ENCODE results near the gene PAFAH1B2.
A peak's percentile ranks its signal among the peaks of the same experiment; 100 is the strongest.

The PAFAH1B2 gene

DNA sequence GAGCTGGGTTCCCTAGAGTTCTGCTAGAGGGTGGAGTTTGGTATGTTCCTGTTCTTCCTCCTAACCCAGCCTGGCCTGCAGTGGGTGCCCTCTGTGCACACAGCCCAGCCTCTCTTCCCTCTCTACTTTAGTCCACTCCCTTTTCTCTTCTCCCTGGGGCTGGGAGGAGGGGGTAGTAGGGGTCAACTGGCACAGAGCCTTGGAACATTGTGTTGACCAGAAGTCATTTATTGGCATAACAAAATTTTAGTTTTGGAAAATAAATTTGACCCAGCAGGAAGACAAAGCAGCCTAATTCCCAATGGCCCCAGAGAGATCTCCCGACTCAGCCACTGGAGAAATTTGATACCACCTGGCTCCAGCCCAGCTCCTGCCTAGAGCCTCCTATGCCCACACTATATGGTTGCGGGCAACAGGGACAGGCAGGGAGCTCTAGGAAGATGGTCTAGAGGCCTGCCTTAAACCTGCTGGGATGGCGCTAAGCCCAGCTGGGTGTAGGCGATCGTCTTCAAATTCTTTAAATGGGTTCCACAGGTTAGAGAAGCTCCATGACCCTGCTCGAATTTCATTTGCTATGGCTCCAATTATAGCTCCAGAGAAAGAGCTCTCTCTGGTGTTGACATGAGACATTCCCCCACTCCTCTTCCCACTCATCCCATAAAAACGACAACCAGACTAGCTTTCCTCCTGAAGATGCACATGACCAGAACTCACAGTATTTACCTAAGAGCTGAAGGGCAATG lies 77.9 kb downstream of the PAFAH1B2 start:
- peak; percentile 79 for DNase-seq (ENCODE audit: low read depth)

DNA sequence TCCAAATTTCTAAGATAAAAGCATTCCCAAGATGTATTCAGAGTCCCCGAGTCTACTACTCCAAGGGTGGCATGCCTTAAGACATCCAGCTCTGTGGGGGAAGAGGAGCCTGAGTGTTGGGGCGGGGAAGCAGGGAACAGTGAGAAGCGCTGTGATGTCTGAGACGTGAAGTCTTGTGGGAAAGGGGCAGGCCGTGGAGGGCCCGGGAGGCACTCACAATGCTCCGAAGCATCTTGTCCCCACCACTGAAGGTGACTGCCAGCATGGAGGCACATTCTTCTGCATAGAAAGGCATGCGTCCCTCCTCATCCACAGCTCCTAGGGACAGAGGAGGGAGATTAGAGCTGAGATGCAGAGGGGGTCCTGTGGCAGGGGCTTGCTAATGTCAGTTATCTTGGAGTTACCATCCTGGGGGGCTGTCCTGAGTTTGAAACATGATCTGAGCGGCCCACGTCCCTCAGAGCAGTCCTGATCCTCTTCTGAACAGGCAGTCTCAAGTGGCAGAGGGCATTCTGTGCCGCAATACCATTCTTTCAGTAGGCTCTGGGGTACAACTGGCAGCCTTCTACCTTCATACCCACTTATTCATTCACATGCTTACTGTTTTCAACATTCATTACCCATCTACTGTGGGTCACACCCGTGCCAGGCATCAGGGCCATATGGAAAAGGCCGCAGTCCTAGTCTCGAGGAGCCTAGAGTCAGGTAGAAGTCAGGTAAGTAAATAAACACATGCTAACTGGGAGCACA lies 79.1 kb downstream of the PAFAH1B2 start:
- DNase-seq (ENCODE audit: low read depth), result no peak

DNA sequence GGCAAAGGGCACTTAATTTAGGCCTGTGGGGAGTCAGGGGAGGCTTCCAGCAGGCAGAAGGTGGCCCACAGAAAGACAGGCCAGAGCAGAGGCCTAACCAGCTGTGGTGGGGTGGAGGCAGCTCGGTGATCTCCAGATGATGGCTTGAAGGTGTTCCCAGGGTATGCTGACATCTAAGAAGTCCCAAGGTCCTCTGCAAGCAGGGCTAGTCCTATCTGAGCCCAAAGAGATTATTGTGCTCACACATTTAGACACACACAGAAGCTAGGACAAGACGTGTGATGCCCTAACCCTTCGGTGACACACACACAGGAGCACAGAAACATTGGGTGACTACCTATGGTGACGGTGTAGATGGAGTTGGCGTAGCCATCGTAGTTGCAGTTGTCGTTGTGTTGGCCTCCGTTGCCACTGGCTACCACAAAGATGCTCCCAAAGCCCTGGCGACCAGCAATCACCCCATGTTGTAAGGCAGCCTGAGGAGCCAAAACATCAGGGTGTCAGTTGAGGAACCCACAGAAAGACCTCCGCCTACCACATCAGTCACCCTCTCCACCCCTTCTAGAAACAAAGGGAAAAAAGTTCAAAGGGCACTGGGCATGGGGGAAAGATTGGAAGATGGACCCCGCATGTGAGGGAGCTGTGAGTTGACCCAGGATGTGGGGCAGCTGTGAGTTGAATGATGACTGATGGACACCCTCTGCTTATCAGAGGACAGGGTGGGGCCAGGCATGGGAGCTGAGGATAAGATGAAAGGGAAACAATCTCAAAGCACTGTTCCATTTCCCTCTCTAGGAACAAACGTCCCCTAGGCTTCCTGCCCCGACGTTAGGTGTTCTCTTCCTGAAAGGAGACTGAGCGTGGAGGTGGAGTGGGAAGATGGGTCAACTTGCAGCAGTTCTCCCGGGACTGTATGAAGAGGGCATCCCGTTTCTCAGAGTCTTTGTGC lies 79.9 kb downstream of the PAFAH1B2 start:
- DNase-seq (ENCODE audit: low read depth), result no peak

DNA sequence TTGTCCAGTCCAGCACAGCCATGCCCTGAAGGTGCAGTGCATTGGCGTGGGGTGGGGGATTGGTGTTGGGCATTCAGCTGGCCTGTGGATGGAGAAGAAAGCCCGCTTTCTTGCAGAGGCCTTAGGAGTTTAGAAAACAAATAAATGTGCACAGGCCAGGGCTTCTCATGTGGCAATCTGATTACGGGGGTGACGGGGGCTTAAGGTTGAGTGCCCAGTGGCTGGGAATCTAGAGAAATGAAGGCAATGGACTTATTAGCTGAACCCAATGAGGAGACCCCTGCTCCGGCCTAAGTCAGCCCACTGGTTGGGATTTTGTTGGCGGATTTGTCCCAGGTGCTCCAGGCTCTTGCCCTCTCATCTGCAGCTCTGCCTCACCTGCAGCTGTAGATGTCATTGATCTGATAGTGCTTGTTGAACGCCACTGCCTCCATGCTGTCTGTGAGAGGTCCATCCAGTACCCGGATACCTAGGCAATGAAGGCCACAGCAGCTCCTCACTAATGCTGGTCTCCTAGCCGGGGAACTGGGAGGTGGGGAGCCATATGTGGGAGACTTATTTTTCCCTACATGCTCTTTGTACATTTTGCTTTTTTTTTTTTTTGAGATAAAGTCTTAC lies 81.6 kb downstream of the PAFAH1B2 start:
- DNase-seq (ENCODE audit: low read depth), result no peak

Measured in EH (cell line).